NCI-H128 (cell line): ENCODE measurements around the gene RNF187.

Experiments used
- DNase-seq: peaks from one replicate; lab custom pipeline; 2025; ENCODE audit not compliant: unreplicated experiment; lab: John Stamatoyannopoulos, UW

Gene RNF187

GRCh38 chr1:228487336-228488124 is at the start of gene RNF187:
RNF187 (plus strand) TSS chr1:228487382.
- DNase-seq: no peak

GRCh38 chr1:228437424-228437962 is 49.7 kb upstream of the RNF187 start:
- no peak for DNase-seq

GRCh38 chr1:228438266-228438665 is 48.9 kb upstream of the RNF187 start:
- DNase-seq: no peak

GRCh38 chr1:228440761-228441500 is 46.3 kb upstream of the RNF187 start:
- no peak for DNase-seq

- DNase-seq: no peak
Observed at GRCh38 chr1:228443395-228443794, 43.8 kb upstream of the RNF187 start.

GRCh38 chr1:228445490-228445842 is 41.7 kb upstream of the RNF187 start:
- DNase-seq: no peak

GRCh38 chr1:228445843-228446650 is 41.1 kb upstream of the RNF187 start:
- no peak for DNase-seq

GRCh38 chr1:228446852-228447251 is 40.3 kb upstream of the RNF187 start:
- no peak for DNase-seq

- no peak for DNase-seq
Observed at GRCh38 chr1:228448372-228448771, 38.8 kb upstream of the RNF187 start.

GRCh38 chr1:228450200-228450599 is 37.0 kb upstream of the RNF187 start:
- DNase-seq: no peak

GRCh38 chr1:228452194-228453021 is 34.8 kb upstream of the RNF187 start:
- no peak for DNase-seq

GRCh38 chr1:228453022-228453560 is 34.1 kb upstream of the RNF187 start:
- DNase-seq: no peak

- DNase-seq: no peak
Observed at GRCh38 chr1:228453614-228454013, 33.6 kb upstream of the RNF187 start.

- DNase-seq: no peak
Observed at GRCh38 chr1:228454238-228454637, 32.9 kb upstream of the RNF187 start.

- DNase-seq: no peak
Observed at GRCh38 chr1:228455715-228456114, 31.5 kb upstream of the RNF187 start.

- DNase-seq: no peak
Observed at GRCh38 chr1:228456252-228457016, 30.7 kb upstream of the RNF187 start.

GRCh38 chr1:228457017-228457395 is 30.2 kb upstream of the RNF187 start:
- no peak for DNase-seq

GRCh38 chr1:228457396-228458176 is 29.6 kb upstream of the RNF187 start:
- DNase-seq: peak; percentile 92
